ENCODE data around the gene TREM1.
A peak's percentile ranks its signal among the peaks of the same experiment; 100 is the strongest.

TREM1 gene

DNA sequence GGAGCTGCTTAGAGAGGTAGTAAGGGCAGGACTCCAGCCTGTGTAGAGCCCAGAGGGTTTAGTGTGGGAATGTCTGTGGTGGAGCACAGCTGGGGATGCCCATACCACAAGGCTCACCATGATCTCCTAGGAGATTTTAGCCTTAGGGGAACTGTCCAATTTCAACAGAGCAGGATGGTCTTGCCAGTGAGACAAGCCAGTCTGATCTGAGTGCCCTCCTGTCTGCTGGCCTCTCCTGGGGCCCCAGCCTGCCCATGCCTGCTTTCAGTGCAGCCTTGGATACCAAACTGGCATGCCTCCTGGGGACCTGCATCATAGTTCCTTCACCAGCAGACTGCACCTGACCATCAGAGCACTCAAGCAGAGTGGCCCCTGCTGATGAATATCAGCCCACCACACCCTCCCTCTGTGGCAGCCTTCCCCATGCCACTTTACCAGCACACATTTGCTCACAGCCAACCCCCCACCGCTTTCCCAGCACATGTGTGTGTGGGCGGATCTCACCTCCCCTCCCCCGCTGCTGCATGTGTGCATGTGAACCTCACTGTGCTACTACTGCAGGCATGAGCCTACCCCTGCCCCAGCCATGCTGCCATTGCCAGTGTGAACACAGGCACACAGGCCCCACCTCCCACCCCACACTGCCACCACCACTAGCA is 7.9 kb upstream of the TREM1 start:
- DNase-seq = no peak

DNA sequence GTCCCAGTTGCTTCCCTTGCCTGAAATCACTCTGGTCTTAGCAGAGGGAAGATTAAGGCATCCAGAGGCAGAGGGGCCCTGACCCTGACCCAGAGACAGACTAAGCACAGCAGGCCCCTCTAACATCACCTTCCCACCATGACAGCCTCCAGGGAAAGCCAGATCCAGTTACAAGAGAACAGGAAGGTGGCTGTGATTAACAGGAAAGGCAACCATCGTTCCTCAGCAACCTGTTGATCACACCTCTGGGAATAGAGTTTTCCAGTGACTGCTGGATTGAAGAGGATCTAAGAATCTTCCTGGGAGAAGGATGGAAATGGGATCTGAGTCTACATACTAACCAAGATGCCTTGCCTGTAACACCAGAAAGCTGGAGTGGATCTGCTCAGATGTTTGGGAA is 5.2 kb upstream of the TREM1 start:
- no peak for DNase-seq

GRCh38 chr6:41289815-41290214 is 3.3 kb upstream of the TREM1 start:
- DNase-seq = no peak

DNA sequence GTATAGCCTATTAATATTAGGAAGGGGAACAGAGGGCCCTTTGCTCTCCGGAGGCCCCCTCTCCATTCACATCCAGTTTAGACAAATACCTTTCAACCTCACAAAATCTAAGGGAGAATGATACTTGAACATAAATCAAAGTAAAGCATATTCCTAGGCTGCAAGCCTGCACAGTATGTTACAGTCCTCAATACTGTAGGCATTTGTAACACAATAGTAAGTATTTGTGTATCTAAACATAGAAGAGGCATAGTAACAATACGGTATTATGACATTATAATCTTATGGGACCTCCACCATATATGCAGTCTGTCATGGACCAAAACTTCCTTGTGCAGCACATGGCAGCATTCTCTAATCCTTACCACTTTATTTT is 2.3 kb upstream of the TREM1 start:
- DNase-seq = no peak

DNA sequence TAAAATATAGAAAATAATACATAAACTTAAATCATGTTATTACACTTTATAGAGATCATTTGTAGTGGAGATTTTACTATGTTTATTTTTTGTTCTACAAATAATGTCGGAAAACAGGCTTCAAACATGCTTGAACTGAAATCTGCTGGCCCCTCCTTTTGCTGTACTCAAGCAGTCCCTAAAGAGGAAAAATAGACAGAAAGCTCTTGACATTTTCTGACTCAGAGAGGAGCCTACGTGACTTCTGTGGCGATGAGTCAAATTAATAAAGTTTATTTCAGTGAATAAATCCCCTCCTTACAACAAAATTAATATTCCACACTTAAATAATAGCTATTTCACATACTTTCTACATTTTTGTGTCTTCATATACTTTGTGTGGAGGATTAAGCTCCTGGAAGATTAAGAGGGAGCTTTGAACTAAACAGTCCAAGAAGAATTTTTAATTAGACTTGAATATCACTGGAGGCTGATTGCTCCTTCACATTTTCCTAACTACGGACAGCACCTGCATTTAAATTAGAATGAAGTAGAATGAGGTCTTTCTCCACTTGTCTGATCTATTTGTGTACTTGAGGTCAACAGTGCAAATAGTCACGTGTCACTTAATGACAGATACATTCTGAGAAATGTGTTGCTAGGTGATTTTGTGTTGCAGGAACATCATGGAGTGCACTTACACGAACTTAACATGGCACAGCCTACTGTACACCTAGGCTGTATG is 1.7 kb upstream of the TREM1 start:
- no peak for DNase-seq

DNA sequence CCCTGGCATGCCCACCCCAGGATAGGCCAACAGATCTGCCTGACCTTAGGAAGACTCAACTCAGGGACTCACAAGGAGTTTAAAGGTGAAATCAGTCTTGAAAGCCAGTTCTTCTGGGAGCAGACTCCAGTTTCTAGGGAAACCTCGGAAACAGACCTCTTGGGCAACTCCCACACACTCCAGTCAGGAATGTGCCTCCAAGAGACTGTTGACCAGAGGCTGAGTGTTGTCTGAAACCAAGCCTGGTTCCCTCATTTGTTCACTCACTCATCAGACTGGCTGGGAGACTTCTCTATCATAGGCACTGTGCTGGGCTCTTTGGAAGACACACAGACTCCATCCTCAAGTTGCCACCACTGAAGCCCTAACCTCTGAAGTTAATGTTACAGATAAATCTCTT is 1.8 kb downstream of the TREM1 start:
- DNase-seq = no peak

GRCh38 chr6:41283600-41283999 is 2.9 kb downstream of the TREM1 start:
- no peak for DNase-seq

DNA sequence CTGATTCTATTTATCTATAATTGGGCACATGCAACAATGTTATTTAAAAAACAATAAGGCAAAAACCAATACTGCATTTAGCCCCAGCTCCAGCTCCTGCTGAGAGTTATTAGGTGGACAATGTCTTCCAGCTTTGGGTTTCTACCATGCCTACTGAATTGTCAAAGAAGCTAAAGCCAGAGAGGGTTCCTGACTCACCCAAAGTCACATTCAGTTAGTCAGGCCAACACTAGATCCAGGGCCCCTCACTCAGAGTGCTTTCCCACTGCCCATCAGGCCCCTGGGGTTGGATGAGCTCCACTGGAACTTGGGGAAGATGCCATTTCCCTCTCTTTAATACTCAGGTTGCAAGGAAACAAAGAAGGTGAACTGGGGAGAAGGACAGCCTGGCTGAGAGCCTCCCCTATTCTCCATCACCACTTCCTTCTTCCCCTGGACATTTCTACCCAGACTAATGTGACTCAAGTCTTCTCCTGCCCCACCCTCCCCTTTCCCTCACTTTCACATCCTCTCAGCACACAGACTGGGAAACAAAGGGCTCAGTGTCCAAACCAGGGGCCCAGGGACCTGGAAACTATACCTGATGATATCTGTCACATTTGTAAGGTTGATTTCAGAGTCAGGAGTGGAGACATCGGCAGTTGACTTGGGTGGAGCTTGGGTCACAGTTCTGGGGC is 6.0 kb downstream of the TREM1 start:
- DNase-seq = no peak

DNA sequence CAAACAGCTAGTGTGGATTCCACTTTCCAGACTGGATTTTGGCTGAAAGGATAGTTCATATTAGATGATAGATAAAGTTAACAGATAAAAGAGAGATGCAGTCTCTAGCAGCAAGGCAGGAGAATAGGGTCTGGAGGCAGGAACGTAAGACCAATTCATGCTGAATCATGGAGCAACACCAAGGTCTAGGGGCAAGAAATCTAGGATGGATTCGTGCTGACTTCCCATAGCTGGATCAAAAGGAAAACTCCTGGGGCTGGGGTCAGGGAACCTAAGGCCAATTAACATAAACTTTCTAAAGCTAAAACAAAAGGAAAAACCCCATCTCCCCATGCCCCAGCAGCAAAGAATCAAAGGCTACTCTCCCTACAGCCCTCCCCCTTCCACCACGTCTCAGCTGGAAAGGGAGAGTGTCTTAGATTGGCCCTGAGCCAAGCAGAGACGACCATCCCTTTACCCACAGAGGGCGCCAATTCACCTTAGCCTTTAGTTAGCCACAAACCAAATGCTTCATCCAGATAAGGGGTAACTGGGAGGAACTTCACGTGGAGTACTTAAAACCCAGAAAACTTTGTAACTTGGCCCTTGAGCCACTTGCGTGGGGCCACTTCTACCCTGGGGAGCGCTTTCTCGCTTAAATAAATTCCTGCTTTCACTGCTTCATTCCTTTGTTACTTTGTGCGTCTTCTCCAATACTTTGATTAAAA is 7.6 kb downstream of the TREM1 start:
- DNase-seq = peak; percentile 22 to 69 (median 55)

- DNase-seq = no peak
Observed at GRCh38 chr6:41277605-41278004, 8.9 kb downstream of the TREM1 start.

DNA sequence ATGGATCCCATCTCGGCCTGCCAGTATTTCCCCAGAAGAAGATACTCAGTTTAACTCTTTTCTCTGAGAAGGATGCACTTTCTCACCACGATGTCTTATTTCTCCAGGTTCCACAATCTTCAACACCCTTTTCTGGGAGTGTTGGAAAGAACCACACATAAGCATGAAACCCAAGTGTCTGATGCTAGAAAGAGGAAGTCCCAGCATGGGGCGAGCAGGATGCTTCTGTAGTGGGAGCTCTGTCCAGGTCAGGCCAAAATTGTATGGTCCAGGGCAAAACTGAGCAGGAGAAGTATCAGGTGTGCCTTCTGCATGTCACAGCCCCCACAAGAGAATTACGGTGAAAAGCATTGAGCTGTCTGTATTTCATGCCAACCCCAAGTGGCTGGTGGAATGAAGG is 11.0 kb downstream of the TREM1 start:
- no peak for DNase-seq

DNA sequence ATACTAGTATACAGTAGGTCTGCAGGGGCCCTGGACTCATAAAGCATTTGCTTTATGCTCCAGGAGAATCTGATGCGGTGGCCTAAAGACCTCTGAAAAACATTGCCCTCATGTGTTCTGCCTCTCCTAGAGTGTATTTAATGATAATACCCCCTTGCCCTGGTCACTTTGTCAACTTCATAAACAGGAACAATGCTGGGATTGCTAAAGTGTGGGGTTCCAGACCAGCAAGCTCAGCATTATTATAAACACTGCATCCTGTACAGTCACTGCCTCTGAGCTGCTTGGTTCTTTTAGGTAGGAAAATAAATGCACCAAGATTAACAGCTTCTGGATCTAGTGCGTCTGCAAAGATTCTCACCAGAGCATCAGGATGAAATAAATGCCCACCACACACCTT is 12.2 kb downstream of the TREM1 start:
- no peak for DNase-seq

DNA sequence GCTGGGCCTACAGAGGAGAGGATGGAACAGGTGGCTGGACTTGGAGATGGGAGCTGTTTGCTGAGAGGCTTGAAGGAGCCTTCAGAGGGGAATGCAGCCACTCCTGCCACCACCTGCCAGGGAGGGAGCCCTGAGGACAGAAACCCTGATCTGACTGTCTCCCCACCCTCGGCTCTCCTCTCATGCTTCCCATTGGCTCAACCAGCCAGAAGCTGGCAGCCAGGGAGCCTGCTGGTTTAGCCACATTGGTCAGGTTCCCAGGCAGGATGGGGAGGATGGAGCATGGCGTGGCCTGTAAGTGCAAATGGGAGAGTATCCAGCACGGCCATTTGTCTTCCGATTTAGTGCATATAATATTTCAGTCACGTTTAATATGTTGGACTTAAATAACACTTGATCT is 12.8 kb downstream of the TREM1 start:
- DNase-seq = no peak

- no peak for DNase-seq
Observed at GRCh38 chr6:41272591-41273240, 13.8 kb downstream of the TREM1 start.

DNA sequence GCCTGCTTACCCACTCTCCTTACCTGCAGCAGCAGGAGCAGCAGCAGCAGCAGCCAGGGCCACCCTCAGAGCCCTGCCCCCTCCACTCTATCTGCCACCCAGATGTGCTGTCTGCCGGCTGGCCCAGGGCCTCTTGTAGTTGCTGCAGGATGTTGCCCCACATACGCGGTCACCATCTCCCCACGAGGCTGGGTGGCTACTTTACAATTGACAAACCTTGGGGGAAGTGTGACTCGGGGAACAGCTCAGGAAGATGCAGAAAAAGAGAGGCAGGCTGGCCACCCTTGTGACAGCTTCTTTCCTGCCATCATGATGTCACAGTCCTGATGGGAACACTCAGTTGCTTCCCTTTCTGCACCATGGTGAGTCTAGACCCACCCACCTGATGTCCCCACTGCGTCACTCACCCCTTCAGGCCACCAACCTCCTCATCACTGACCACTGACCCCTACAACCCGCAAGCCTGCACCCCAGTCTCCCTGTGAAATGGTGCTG is 14.5 kb downstream of the TREM1 start:
- no peak for DNase-seq

GRCh38 chr6:41269716-41270115 is 16.8 kb downstream of the TREM1 start:
- no peak for DNase-seq

DNA sequence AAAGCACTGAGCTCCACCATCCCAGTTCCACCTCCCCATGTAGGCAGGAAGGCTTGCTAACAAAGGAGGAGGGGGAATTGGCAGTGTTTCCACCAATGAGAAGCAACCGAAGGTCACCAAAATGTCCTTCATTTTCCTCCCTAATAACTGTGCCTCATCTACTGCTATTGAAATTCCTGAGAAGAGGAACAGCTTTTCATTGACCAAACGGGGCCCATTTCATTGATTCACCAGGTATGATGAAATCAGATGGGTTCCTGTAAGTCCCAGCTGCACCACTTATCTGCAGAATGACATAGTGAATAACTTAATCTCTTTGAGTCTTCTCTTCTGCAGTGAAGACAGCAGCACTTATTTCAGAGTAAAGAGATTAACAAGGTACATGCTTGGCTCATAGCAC is 17.3 kb downstream of the TREM1 start:
- no peak for DNase-seq

- DNase-seq = no peak
Observed at GRCh38 chr6:41268478-41268877, 18.0 kb downstream of the TREM1 start.

DNA sequence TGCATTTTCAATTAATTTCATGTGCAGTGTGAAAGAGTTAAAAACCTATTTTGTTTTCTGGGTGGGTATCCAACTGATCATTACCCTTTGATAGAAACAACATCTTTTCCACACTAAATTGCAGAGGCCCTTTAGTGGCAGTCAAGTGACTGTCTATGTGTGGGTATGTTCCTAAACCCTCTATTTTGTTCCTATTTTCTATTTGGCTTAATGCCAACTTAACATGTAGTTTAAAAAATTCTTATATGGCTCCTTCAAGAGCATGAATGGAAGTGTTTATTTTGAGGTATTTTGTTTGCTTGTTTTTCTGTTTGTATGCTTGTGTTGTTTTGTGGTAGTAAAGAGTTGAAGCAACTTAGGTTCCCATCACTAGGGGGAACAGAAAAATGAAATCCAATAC is 19.9 kb downstream of the TREM1 start:
- no peak for DNase-seq

DNA sequence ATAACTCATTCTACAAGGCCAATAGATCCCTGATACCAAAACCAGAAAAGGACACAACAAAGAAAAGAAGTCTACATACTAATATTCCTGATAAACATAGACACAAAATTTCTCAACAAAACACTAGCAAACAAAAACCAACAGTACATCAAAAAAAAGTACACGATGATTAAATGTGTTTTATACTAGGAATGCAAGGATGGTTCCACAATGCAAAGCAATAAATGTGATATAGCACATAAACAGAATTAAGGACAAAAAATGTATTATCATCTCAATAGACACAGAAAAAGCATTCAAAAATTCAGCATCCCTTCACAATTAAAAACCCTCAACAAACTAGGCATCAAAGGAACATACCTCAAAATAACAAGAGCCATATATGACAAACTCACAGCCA is 23.2 kb downstream of the TREM1 start:
- DNase-seq = no peak

DNA sequence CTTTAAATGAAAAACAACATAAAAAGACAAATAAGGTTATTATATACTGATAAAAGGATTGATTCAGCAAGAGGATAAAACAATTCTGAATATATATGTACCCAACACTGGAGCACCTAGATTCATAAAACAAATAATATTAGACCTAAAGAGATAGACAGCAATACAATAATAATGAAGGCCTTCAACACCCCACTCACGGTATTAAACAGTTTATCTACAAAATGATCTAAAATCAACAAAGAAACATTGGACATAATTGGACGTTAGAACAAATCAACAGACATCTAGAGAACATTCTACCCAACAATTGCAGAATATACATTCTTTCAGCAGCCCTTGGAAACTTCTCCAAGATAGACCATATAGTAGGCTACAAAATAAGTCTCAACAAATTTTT is 24.1 kb downstream of the TREM1 start:
- no peak for DNase-seq

GRCh38 chr6:41258196-41258493 is 28.3 kb downstream of the TREM1 start:
- DNase-seq = no peak

Data from stimulated activated naive CD4-positive, alpha-beta T cell (primary cell).